ENCODE measurements around the gene SLX4IP. TPM values are rescaled to one million over a fixed set of nuclear protein-coding genes. Genes with fewer than 3 reads are reported as not detected.

The SLX4IP gene
- total and polyA plus RNA-seq, 2 of the 13 experiments (the other 11 are each of a cell fraction or from before 2014, with no cell fraction given): 3.6 to 7.3 TPM

- TF ChIP-seq STAT6 (CRISPR knock-in tag; IDR thresholded peaks at IDR 0.05; ENCODE audit: borderline replicate concordance) (no peak), ZNF501 (CRISPR knock-in tag; IDR thresholded peaks at IDR 0.05) (no peak), NR2F1 (CRISPR knock-in tag; IDR thresholded peaks at IDR 0.05) (no peak), KDM2A (CRISPR knock-in tag; IDR thresholded peaks at IDR 0.05; ENCODE audit: borderline replicate concordance, low read depth) (no peak), KDM1A (CRISPR knock-in tag; IDR thresholded peaks at IDR 0.05) (no peak), ZNF792 (CRISPR knock-in tag; IDR thresholded peaks at IDR 0.05) (no peak), YEATS2 (CRISPR knock-in tag; IDR thresholded peaks at IDR 0.05; ENCODE audit: borderline replicate concordance) (no peak), FOXK2 (IDR thresholded peaks at IDR 0.05) (no peak), DDIT3 (CRISPR knock-in tag; IDR thresholded peaks at IDR 0.05) (no peak), HNRNPLL (IDR thresholded peaks at IDR 0.05; ENCODE audit: low read depth, low read length, poor library complexity, severe bottlenecking) (no peak), BCL3 (CRISPR knock-in tag; IDR thresholded peaks at IDR 0.05) (no peak), FOXC1 (CRISPR knock-in tag; IDR thresholded peaks at IDR 0.05; ENCODE audit: borderline replicate concordance) (no peak), NCOA5 (CRISPR knock-in tag; IDR thresholded peaks at IDR 0.05) (no peak), ZNF142 (CRISPR knock-in tag; IDR thresholded peaks at IDR 0.05) (no peak), MNT (IDR thresholded peaks at IDR 0.05) (no peak), ZBTB26 (CRISPR knock-in tag; IDR thresholded peaks at IDR 0.05; ENCODE audit: borderline replicate concordance) (no peak)
Measured at GRCh38 chr20:10594296-10594868, 159.3 kb downstream of the SLX4IP start (continued).
